HL-60/S4 (cell line): ENCODE measurements around the gene ATF2.

Experiments used
- in situ Hi-C: fragments of 300-500 bp; cut with MboI; formaldehyde crosslinking; loops from 2 replicates; pipeline ENCODE4 v1.14.3; 2022; ENCODE audit warnings: low sequenced_read_pairs

Gene ATF2

GRCh38 chr2:175030380-175031271 lies 137.4 kb downstream of the ATF2 start:
- in situ Hi-C loops = no loop called here

GRCh38 chr2:175027755-175028154 lies 140.2 kb downstream of the ATF2 start:
- in situ Hi-C loops = no loop called here

GRCh38 chr2:175026385-175026784 lies 141.6 kb downstream of the ATF2 start:
- in situ Hi-C loops = no loop called here

GRCh38 chr2:175025946-175026345 lies 142.1 kb downstream of the ATF2 start:
- in situ Hi-C loops = no loop called here

GRCh38 chr2:175025233-175025632 lies 142.8 kb downstream of the ATF2 start:
- in situ Hi-C loops = no loop called here

GRCh38 chr2:175022923-175023322 lies 145.1 kb downstream of the ATF2 start:
- in situ Hi-C loops = no loop called here
